CD4-positive, alpha-beta T cell treated with Interleukin-17A for 1 hour (primary cell): ENCODE measurements around the gene HPS1.

Experiments used
- DNase-seq: peaks from one replicate; pipeline ENCODE4 v3.0.0-alpha.2; 2020

The HPS1 gene

DNA sequence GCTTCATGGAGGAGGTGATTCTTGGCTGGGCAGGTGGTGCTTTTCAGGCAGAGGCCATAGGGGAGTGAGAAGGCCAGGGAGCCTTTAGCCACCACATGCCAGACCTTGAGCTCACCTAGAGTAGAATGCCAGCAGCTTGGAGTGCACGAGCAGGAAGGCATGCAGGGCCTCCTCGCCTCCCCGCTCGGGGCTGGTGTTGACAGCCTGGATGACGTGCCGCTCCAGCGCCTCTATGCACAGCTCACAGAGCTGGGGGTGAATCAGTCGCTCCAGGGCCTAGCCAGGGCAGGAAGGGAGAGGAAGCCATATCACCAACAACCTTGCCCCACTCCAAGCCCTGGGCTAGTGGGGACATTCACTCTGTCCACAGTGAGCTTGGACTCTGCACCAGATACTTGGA is 15.7 kb downstream of the HPS1 start:
- DNase-seq: no peak

DNA sequence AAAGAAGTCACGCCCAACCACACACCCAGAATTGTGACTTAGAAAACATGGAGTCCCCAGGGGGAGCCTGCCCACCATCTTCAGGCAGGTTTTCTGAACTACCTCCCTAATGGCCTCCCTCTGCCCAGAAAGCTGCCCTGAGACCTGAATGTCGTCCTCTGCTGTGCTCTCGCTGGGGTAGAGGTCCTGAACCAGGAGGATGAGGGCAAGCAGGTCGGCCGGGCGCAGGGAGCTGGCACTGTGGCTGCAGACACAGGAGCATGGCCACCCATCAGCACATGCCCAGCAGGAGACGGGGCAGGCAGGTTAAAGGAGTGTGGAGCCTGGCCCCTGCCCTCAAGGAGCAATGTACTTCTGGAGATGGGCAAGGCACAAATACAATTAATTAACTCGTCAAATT is 16.3 kb downstream of the HPS1 start:
- no peak for DNase-seq

DNA sequence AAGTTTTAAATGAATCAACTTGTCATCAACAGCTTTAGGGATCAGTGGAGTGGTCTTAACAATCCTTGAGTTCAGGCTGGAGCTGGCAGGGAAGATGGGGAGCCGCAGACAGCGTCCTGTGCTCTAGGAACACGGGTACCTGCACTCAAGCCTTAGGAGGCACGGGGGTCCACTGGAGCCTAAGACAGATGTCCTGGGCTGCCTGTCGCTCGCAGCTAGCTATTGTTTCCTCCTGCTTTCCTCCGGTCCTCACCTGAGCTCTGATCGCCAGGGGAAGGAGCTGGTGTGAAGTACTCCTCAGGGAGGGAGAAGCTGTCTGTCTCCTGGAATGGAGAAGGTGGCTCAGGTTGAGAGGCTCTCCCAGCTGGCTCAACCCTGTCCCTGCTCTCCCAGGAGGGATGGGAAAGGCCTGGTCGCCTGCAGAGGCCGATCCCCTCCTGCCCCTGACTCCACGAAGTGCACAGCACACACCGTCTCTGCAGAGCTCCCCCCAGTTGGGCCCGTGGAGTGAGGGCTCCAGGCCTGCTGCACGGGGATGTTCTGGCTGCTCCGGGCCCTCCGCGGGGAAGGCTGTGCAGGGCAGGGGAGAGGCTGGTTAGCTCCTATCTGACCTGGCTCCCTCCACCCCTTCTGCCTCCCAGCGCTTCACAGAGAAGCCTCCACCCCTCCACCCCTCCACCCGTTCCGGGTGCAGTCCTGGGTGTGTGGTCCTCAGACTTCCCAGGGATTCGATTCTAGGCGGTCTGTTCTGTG is 17.2 kb downstream of the HPS1 start:
- DNase-seq: no peak

DNA sequence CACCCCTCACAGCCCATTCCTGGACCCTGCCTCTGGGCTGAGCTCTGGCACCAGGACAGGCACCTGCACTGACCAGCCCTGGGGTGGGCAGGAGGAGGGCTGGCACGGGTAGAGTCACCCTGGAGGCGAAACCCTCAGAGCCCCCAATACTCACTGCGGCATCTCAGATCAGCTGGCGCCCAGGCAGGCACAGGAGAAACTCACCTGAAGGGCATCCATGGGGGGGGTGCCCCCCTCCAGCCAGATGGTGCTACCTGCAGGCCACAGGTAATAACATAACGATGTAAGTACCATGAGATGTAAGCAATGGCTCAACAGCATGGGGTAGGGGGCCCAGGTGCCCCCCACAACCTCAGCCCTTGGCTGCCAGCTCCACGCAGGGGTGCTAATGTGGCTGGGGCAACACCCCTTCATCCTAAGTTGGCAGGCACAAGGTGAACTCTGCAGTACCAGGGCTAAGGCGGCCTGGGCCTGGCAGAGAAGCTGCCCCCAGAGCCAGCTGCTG is 19.7 kb downstream of the HPS1 start:
- DNase-seq: no peak

GRCh38 chr10:98425511-98426352 is 21.0 kb downstream of the HPS1 start:
- DNase-seq: peak; percentile 54

- DNase-seq: no peak
These were observed 22.2 kb downstream of the HPS1 start for GRCh38 chr10:98424295-98425254.

DNA sequence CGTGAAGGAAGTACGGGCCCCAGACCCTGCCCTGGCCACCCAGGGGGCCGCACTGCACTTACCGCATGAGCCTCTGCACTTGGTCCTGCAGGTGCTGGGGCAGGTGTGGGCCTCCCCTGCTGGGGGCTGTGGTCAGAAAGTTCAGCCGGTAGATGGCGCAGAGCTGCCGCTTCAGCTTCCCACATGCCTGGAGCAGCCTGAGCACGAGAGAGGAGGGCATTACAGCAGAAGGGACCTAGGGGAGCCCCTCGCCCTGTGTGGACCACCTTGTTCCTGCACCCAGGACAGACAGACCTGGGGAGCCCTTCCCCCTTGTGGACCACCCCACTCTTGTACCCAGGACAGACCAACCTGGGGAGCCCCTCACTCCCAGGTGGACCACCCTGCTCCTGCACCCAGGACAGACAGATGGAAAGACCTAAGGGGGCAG is 23.0 kb downstream of the HPS1 start:
- no peak for DNase-seq

GRCh38 chr10:98422182-98422581 is 24.6 kb downstream of the HPS1 start:
- no peak for DNase-seq

DNA sequence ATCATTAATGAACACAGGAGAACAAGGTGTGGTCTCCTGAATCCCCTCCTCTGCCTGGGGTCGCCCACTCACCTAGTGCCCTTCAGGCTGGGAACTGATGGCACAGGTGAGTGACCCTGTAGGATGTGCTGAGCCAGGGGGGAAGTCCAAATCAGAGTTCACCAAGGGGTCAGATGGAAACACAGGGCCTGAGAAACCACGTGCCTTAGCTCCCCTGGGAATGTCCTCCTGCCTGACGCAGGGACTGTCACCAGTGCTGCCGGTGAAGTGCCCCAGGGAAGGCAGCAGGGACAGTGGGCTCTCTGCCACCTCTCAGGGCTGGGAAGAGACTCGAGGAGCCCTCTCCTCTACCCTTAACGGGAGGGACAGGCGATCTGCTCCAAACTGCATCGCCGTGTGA is 25.9 kb downstream of the HPS1 start:
- no peak for DNase-seq

GRCh38 chr10:98419469-98420261 is 27.1 kb downstream of the HPS1 start:
- no peak for DNase-seq

DNA sequence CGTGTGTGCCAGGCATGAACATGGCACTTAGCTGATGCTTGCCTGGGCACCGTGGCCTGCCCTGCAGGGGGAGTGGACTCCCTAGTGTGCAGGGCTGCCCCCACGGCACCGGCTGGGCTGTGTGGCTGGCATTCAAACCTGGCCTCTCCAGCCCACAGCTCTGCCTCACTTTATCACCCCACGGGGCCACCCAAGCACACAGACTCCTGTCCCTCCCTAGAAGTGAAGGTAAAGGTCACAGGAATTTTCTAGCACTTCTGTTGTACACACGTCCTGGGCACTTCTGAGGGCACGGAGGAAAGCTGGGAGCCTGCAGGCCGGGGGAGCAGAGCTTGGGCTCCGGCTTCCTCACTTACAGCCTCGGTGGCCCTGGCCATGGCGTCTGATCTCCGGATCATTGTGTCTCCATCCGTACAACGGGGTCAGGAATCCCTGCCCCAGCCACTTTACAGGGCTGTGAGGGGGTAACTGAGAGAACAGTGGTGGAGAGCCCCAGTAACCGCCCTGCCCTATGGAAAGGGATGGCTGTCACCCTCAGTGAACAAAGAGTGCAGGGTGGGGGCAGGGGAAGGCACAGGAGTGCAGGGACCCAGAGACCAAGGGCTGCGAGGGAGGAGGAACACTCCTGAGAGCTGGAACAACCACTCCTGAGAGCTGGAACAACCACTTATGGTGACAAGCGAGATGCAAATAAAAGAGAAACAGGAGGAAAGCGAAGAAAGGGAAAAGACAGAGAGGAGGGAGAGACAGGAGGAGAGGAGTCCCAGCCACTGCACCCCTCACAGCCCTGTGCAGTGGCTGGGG is 27.9 kb downstream of the HPS1 start:
- DNase-seq: no peak

- no peak for DNase-seq
These were observed 28.6 kb downstream of the HPS1 start for GRCh38 chr10:98417973-98418664.

DNA sequence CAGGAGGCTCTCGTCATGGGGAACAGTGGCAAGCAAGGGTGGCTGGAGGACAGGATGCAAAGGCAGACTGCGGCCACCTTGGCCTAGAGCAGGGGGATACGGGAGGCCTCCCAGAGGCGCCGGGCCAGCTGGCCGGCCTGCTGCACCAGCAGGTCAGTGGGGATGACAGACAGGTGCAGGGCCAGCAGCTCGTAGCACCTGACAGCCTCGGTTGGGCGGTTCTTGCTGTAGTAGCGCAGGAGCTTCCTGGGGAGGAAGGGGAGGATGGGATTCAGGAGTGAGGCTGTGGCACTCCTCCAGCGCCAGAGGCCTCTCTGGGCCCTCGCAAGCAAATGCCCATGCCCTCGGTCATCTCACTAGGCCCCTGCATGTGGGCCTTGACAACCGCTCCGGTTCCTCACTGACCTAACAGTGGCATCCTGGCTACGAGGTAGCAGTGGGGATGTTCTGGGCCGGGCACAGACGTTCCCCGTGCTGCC is 29.2 kb downstream of the HPS1 start:
- DNase-seq: no peak

DNA sequence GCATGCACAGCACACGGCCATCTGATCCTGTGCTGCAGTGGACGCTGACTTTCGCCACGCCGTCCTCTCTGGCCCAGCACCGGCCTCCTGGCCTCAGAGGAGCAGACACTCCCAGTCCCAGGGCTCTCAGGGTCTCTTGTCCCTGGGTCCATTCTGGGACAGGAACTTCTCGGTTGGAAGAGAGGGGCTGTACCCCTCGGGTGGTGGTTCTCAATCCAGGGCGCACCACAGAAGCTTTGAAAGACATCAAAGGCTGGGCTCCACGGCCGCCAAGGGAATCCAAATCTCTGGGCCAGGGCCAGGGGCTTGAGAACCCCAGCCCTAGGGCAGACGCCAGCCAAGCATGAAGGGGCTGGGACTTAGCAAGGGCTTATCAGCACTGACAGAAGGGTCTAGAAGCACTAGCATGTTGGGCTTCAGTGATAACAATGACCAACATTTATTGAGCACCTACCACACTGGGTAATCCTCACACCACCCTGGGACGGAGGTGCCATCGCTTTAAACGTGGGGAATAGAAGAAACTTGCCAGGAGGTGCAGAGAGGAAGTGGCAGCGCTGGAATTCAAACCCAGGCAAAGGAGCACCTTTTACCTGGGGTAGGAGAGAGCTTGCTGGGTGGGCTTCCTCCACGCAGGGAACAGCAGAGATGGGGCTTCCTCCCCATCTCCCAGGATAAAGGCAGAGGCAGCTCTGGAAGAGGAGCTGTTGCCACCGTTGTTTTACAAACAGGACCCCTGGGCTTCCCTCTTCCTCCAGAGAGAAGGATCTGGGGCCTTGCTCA is 29.9 kb downstream of the HPS1 start:
- no peak for DNase-seq

- no peak for DNase-seq
These were observed 31.0 kb downstream of the HPS1 start for GRCh38 chr10:98415731-98416119.

DNA sequence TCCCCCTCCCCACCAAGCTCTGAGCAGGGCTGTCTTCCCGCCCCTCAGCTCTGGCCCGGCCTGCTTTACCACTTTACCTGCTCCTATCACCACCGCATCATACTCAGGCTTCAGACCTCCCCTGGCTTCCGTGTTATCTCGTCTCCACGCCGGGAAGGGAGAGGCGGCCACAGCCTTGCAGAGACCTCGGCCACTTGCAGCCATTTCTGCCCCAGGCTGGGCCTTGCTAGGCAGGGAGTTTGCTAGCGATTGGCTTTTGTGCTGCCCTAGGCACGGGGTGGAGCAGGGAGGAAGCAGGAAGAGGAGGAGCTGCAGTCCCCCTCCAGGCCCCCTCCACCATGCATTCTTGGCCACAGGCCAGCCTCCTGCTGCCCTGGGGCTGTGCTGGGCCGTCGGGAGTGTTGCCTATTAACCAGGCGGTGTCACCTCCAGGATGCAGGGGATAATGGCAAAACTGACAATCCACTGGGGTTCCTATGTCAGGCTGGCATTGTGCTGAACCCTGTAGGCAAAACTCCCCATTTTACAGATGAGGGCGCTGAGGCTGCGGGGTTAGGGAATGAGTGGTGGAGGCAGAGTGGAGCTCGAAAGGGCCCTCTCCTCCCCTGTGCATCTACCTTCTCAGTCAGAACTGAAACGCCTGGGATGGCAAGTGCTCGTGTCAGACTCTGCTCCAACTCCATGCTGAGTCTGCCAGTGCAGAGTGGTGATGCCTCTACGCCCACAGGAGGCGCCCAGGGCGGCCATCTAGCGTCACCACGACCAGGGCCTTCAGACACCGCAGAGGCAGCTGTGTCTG is 31.6 kb downstream of the HPS1 start, which contains the start of gene PYROXD2:
PYROXD2 (minus strand) TSS at position 251 of the 799 bp plus-strand sequence; CDS start at position 204, 47 bp downstream.
- peak; percentile 67 for DNase-seq

DNA sequence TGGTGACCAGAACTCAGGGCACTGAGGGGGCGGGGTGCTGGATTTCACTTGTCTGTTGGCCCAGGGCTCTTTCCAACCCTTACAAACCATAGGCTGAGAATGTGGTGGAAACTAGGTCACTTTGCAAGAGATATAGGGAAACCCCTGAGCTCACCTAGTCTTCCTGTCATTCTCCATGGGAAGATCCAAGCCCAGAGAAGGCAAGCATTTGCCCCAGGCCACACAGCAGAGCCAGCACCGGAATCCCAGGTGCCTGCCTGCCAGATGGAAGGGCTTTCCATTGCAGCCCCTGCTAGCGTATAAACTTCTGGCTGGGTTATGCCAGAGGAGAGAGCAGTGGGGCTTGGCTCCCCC is 32.2 kb downstream of the HPS1 start:
- DNase-seq: no peak

DNA sequence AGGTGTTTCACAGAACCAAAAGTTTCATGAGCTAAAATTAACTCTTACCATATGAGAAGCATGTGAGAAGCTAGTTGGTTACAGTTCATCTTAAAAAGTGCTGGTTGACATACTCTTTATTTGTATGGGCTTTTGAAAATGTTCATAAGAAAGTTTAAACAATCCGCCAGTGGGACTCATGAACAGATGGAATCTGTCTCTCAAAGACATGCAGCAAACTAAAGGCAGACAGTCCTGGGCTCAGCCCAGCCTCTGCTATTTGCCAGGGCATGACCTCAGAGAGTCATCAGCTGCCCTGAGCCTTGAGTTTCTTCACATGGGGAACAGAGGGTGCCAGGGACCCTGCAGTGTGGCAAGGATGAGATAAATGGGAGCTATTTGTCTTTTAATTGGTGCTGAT is 35.0 kb downstream of the HPS1 start:
- DNase-seq: no peak

GRCh38 chr10:98411166-98411565 is 35.6 kb downstream of the HPS1 start:
- no peak for DNase-seq
